IPS-18c (cell line): ENCODE data around the gene INF2.
"Not testable (repeated sequence)": the region's sequence is repeated elsewhere in the genome, so short reads cannot be mapped to it uniquely, and the experiment has no call there.

ENCODE experiments used
- H3K4me3 ChIP-seq: 2 replicates; pipeline ENCODE4 v1.7.0; 2013; ENCODE audit warnings: low read depth, mild to moderate bottlenecking, low read length, moderate library complexity; ENCODE audit not compliant: insufficient read depth
- H3K9me3 ChIP-seq: one replicate; pipeline ENCODE4 v1.6.1; 2013; ENCODE audit warnings: mild to moderate bottlenecking, low read length, moderate library complexity; ENCODE audit not compliant: control insufficient read depth, insufficient read depth

The INF2 gene

GRCh38 chr14:104743461-104744380 is 54.3 kb downstream of the INF2 start:
- no peak overlapping the region for H3K4me3 ChIP-seq

DNA sequence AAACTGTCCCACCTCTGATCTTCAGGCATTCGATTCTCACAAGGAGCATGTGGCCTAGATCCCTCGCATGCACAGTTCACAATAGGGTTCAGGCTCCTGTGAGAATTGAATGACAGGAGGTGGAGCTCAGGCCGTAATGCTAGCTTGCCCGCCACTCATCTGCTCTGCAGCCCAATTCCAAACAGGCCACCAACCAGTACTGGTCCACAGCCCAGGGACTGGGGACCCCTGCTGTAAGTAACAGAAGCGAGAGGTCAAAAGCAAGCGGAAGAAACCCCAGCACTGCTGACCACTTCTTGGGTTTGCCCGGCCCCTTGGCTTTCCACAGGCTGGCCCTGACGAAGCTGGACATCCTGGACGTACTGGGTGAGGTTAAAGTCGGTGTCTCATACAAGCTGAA is 55.1 kb downstream of the INF2 start:
- Histone ChIP-seq H3K9me3 (no peaks in the 10 kb centered on the region), H3K4me3 (no peak overlapping the region)

More at GRCh38 chr14:104743461-104744380, 54.3 kb downstream of the INF2 start:
- H3K9me3 ChIP-seq = no peaks in the 10 kb centered on the region

- no peaks in the 10 kb centered on the region for H3K9me3 ChIP-seq
- H3K4me3 ChIP-seq = no peak overlapping the region
These were observed 56.0 kb downstream of the INF2 start for GRCh38 chr14:104745431-104745830.

DNA sequence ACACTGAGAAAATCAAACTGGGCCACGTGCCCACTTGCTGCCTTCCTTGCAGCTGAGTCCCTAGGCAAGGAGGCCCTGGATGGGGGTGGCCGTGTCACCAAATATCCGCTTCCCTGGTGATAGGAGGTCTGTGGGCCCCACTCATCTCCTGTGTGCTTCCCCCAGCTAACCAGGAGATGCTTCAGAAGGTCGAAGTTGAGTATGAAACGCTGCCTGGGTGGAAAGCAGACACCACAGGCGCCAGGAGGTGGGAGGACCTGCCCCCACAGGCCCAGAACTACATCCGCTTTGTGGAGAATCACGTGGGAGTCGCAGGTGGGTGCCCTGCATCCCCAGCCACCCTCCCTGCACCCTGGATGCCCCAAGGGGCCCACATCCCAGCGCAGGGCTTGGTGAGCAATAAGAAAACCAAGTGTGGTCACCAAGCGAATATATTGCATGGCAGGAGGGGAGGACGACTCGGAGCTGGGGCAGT is 56.7 kb downstream of the INF2 start:
- H3K9me3 ChIP-seq = no peaks in the 10 kb centered on the region

DNA sequence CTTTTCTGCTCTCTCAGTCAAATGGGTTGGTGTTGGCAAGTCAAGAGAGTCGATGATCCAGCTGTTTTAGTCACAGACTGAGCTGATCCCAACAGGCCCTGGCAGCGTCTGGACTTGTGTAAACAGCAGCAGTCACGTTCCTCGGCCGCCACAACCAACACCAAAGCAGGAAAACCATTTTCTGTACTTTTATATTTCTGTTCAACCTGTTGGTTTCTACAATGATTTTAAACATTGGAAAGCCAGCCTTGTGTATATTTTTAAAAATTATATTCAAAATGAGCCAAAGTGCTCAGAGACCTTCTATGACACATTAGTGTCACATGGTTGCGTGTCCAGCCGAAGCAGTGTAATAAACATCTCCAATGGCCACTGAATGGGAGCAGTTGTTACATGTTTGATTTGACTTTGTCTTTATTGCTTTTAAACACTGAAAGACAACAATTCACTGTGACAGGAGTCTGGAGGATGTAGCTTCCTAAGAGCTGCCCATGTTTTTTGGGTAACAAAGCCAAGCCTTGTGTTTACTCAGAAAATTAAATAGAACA is 57.6 kb downstream of the INF2 start:
- no peak overlapping the region for H3K4me3 ChIP-seq
- H3K9me3 ChIP-seq = peaks cover 3% of the 10 kb centered on the region

More for the DNA sequence above, 56.7 kb downstream of the INF2 start:
- no peak overlapping the region for H3K4me3 ChIP-seq

- Histone ChIP-seq H3K4me3 (no peak overlapping the region), H3K9me3 (peaks cover 6% of the 10 kb centered on the region)
These were observed 58.5 kb downstream of the INF2 start for GRCh38 chr14:104747876-104748275.

GRCh38 chr14:104749111-104749649 is 59.8 kb downstream of the INF2 start:
- no peak overlapping the region for H3K4me3 ChIP-seq

GRCh38 chr14:104750056-104750752 is 60.8 kb downstream of the INF2 start:
- H3K4me3 ChIP-seq = no peak overlapping the region; the same call in 1 of the 2 replicates
- H3K9me3 ChIP-seq = peaks cover 10% of the 10 kb centered on the region

More at GRCh38 chr14:104749111-104749649, 59.8 kb downstream of the INF2 start:
- peaks cover 10% of the 10 kb centered on the region for H3K9me3 ChIP-seq

GRCh38 chr14:104750753-104751057 is 61.3 kb downstream of the INF2 start:
- H3K4me3 ChIP-seq = not testable (repeated sequence)

DNA sequence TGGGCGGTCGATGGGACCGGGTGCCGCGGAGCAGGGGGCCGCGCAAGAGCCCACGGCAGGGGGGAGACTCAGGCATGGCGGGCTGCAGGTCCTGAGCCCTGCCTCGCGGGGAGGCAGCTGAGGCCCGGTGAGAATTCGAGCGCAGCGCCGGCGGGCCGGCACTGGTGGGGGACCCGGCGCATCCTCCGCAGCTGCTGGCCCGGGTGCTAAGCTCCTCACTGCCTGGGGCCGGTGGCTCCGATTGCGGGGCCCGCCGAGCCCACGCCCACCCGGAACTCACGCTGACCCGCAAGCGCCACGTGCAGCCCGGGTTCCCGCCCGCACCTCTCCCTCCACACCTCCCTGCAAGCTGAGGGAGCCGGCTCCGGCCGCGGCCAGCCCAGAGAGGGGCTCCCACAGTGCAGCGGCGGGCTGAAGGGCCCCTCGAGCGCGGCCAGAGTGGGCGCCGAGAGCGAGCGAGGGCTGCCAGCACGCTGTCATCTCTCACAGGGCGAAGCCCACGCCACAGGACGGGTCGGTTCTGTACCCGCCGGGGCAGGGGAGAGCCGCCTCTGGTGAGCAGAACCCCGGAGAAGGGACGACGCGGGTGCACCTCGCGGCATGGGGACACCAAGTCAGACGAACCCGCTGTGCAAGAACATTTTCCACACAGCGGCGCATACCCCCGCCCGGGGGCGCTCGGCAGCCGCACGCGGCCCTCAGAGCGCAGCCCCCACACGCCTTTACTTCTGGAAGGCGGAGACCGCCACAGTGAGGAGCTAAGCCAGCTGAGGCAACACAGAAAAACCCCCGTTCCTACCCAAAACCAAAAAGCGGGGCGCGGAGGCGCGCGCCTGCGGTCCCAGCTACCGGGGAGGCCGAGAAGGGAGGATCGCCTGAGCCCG is 62.4 kb downstream of the INF2 start:
- Histone ChIP-seq H3K4me3 (peak overlapping the region; percentile 50), H3K9me3 (peaks cover 10% of the 10 kb centered on the region)

More at GRCh38 chr14:104750753-104751057, 61.3 kb downstream of the INF2 start:
- peaks cover 10% of the 10 kb centered on the region for H3K9me3 ChIP-seq

DNA sequence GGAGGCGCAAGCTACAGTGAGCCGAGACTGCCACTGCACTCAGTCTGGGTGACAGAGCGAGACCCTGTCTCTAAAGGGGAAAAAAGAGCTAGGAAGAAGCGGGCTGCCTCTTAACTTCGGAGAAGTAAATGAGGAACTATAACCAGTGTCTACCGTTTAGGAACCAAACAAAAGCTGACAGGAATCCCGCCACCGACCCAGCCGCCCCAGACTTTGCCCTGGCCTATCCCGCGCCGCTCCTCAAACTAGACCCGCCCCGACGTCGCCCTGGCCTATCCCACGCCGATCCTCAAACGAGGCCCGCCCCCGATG is 63.0 kb downstream of the INF2 start:
- Histone ChIP-seq H3K4me3 (peak overlapping the region; percentile 50), H3K9me3 (peaks cover 10% of the 10 kb centered on the region)

- peaks cover 10% of the 10 kb centered on the region for H3K9me3 ChIP-seq
- peak within 1 kb of the TSS; percentile 100 for H3K4me3 ChIP-seq
These were observed 63.5 kb downstream of the INF2 start, which contains the start of gene SIVA1 for GRCh38 chr14:104752735-104753527. Gene SIVA1 (plus strand): TSS chr14:104753147. CDS start chr14:104753202, 55 bp downstream.

- Histone ChIP-seq H3K9me3 (peaks cover 10% of the 10 kb centered on the region), H3K4me3 (peak overlapping the region; percentile 100)
These were observed 64.3 kb downstream of the INF2 start for GRCh38 chr14:104753528-104754212.

DNA sequence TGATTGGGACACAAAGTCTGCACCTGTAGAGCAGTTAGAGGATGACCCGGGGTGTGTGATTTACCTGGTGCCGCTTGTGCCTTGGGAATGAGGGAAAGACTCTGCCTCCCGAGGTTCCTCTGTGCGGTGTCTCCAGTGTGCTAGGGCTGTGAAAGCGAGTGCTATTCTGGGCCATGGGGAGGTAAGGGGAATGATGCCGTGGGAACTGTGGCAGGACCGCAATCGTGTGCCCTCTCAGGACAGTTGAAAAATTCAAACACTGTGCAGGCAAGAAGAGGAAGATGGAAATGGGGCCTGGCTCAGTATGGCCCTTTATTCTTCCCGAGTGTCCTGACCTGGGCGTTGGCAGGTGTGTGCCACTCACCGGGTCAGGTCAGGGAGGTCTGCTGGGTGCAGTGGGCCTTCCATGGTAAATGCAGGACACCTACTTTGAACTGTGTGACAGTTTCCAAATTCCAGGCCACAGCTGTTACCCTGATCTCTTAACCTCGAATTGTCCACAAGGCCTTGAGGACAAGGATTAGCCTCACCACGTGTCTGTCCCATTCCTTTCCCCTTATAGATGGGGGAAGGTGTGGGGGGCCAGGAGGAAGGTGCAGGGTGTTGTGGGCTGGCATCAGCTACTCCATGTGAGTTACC is 64.9 kb downstream of the INF2 start:
- H3K9me3 ChIP-seq = peaks cover 10% of the 10 kb centered on the region
- peak overlapping the region; percentile 100 for H3K4me3 ChIP-seq

- H3K9me3 ChIP-seq = peaks cover 10% of the 10 kb centered on the region
- no peak overlapping the region for H3K4me3 ChIP-seq
These were observed 66.2 kb downstream of the INF2 start for GRCh38 chr14:104755621-104756020.
